ENCODE results near the gene THRSP. TPM values are rescaled to one million over a fixed set of nuclear protein-coding genes. Genes with fewer than 3 reads are reported as not detected.
"Not testable (repeated sequence)": the region's sequence is repeated elsewhere in the genome, so short reads cannot be mapped to it uniquely, and the experiment has no call there.

Gene THRSP
- 10 to 100 TPM in 4 of 6 experiments, 1 to 10 TPM in 2; 3.0 to 92.0 (median 40.1) TPM for total RNA-seq
- long read RNA-seq, transcript THRSP-201 (2 exons, 1,174 nt) = major isoform, 42 of 43 reads
- long read RNA-seq, partial matches to known transcripts = 1 of 43 reads
- long read RNA-seq, other reads (novel, unspliced or antisense) = 0 of 43 reads

DNA sequence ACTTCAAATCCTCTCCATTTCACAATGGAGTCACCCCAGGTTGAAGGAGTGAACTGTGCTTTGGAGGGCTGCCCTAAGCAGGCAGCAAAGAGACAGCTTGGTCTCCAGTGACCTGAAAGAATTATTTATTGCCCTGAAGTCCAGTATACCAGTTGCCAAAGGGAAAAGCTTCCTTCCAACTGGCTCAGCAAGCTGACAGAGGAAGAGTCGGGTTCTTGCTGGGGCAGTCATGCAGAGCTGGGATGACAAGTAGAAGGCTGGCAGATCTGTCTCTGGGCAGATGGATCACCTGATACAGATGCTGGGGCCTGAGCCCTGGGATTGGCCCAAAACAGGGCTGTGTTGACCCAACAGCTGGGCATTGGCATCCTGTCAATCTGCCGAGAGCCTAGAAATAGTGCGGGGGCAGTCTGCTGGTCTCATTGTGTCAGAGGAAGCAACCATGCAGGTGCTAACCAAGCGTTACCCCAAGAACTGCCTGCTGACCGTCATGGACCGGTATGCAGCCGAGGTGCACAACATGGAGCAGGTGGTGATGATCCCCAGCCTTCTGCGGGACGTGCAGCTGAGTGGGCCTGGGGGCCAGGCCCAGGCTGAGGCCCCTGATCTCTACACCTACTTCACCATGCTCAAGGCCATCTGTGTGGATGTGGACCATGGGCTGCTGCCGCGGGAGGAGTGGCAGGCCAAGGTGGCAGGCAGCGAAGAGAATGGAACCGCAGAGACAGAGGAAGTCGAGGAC is at the start of gene THRSP:
Gene THRSP (plus strand): TSS at position 422 of the 742 bp plus-strand sequence. CDS start 21 bp downstream, at position 443.
- ATAC-seq = peak; percentile 68 to 80 (median 73)
- H3K9me3 ChIP-seq = no peaks in the 10 kb centered on the region
- H3K27ac ChIP-seq = peak within 1 kb of the TSS; percentile 12 to 72 (median 65)
- H3K27me3 ChIP-seq = no peaks in the 10 kb centered on the region
- no peak for TF ChIP-seq CTCF (IDR thresholded peaks at IDR 0.05)
- peak; percentile 17 for TF ChIP-seq POLR2A (IDR thresholded peaks at IDR 0.05)
- WGBS (ENCODE audit: insufficient coverage, low coverage, low lambda C conversion rate, missing lambda C conversion rate) = no CpG with 5 or more reads among the region's 14 CpGs
- intact Hi-C loops (cut with DNase I) = no loop called here
- DNase-seq = peak; percentile 84 to 93 (median 93)
- H3K36me3 ChIP-seq = peaks cover 0 to 12% (median 4%) of the 10 kb centered on the region in 4 donors
- H3K4me1 ChIP-seq = peaks cover 0 to 37% (median 16%) of the 10 kb centered on the region in 4 donors
- peak within 1 kb of the TSS; percentile 33 to 64 (median 56) for H3K4me3 ChIP-seq

- H3K4me1 ChIP-seq; H3K27ac ChIP-seq; H3K27me3 ChIP-seq; H3K4me3 ChIP-seq; intact Hi-C loops (cut with DNase I); H3K9me3 ChIP-seq; ATAC-seq; DNase-seq: not testable (repeated sequence)
- WGBS (ENCODE audit: insufficient coverage, low coverage, low lambda C conversion rate, missing lambda C conversion rate) = 74% methylated on average over 4 of the region's 6 CpGs
- peaks cover 0 to 13% (median 0%) of the 10 kb centered on the region in 4 donors for H3K36me3 ChIP-seq
Measured at GRCh38 chr11:78014937-78015520, 48.6 kb upstream of the THRSP start.

DNA sequence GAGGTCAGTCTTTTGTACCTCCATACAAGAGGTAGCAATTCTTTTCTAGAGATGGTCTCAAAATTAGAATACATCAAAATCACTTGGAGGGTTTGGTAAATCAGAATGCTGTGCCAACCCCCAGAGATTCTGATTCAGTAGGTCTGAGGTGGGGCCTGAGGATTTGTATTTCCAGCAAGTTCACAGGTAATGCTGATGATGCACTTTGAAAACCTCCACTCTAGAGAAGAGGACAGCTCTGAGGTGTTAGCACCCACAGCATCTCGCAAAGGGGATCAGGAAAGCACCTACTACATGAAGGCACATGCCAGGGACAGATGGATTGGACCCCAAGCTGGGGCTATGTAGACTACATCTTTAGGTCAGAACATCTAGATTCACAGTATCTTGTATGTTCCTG is 47.8 kb upstream of the THRSP start:
- 100% methylated on average over 1 of the region's 1 CpG for WGBS (ENCODE audit: insufficient coverage, low coverage, low lambda C conversion rate, missing lambda C conversion rate)
- no peak for TF ChIP-seq CTCF (IDR thresholded peaks at IDR 0.05)
- TF ChIP-seq POLR2A (IDR thresholded peaks at IDR 0.05) = no peak
- intact Hi-C loops (cut with DNase I) = no loop called here

DNA sequence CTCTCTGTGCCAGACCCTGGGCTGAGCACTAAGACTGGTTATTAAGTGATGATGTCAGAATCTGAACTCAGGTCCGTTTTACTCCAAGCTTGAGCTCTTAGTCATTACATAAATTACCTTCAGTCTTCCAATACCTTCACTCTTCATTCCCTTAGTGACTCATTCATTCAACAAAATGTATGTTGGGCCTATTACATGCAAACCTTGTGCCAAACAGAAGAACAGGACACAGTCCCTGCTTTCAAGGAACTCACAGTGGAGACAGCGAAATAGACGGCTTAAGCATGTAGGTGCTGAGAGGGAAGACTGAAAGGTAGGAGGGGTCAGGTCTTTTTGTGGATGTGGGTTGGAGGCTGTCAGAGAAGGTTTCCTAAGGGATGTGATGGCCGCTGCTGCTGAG is 43.9 kb upstream of the THRSP start:
- TF ChIP-seq POLR2A (IDR thresholded peaks at IDR 0.05) = no peak
- TF ChIP-seq CTCF (IDR thresholded peaks at IDR 0.05) = no peak

More for the DNA sequence above, 47.8 kb upstream of the THRSP start:
- Histone ChIP-seq H3K27ac (no peak overlapping the region), H3K36me3 (peaks cover 0 to 13% (median 0%) of the 10 kb centered on the region in 4 donors), H3K9me3 (no peaks in the 10 kb centered on the region), H3K4me3 (no peak overlapping the region), H3K27me3 (no peaks in the 10 kb centered on the region), H3K4me1 (no peaks in the 10 kb centered on the region)
- ATAC-seq (no peak), DNase-seq (no peak)

GRCh38 chr11:78020246-78020645 is 43.4 kb upstream of the THRSP start:
- Histone ChIP-seq H3K4me1 (peaks cover 0 to 5% (median 0%) of the 10 kb centered on the region in 4 donors), H3K9me3 (no peaks in the 10 kb centered on the region), H3K27me3 (no peaks in the 10 kb centered on the region), H3K4me3 (no peak overlapping the region), H3K27ac (no peak overlapping the region), H3K36me3 (peaks cover 0 to 13% (median 0%) of the 10 kb centered on the region in 4 donors)
- no peak for TF ChIP-seq POLR2A (IDR thresholded peaks at IDR 0.05)
- TF ChIP-seq CTCF (IDR thresholded peaks at IDR 0.05) = no peak
- intact Hi-C loops (cut with DNase I) = no loop called here
- DNase-seq = no peak
- 50% methylated on average over 2 of the region's 3 CpGs for WGBS (ENCODE audit: insufficient coverage, low coverage, low lambda C conversion rate, missing lambda C conversion rate)
- ATAC-seq = peak in 1 of 4 donors; percentile 18

More for the DNA sequence above, 43.9 kb upstream of the THRSP start:
- H3K27ac ChIP-seq = no peak overlapping the region
- no peak for DNase-seq
- intact Hi-C loops (cut with DNase I) = no loop called here
- no peak overlapping the region for H3K4me3 ChIP-seq
- 65% methylated on average over 4 of the region's 4 CpGs for WGBS (ENCODE audit: insufficient coverage, low coverage, low lambda C conversion rate, missing lambda C conversion rate)
- H3K36me3 ChIP-seq = peaks cover 0 to 13% (median 0%) of the 10 kb centered on the region in 4 donors
- no peaks in the 10 kb centered on the region for H3K9me3 ChIP-seq
- no peaks in the 10 kb centered on the region for H3K27me3 ChIP-seq
- no peak for ATAC-seq
- H3K4me1 ChIP-seq = peaks cover 0 to 5% (median 0%) of the 10 kb centered on the region in 4 donors

All from right lobe of liver (tissue), 6 donors.